Endothelial cell of umbilical vein (primary cell): ENCODE data around the gene FBN2. TPM values are rescaled to one million over a fixed set of nuclear protein-coding genes. Genes with fewer than 3 reads are reported as not detected.

Source experiments
- BruUV-seq: library from RNA; stranded (reverse); fragments of 400-500 nt; replicated peaks from 2 replicates; lab custom pipeline; 2021; lab: Mats Ljungman, UMichigan
- CTCF ChIA-PET: fragments of 300-600, 350-600 bp; sonication (Branson Sonifier 250); formaldehyde crosslinking; loops from one replicate; lab custom pipeline; 2021; ENCODE audit warnings: antibody characterized with exemption, inconsistent platforms; lab: Charles Lee
- POLR2A ChIA-PET: fragments of 300-600, 350-600 bp; sonication (Branson Sonifier 250); formaldehyde crosslinking; loops from one replicate; lab custom pipeline; 2021; ENCODE audit warnings: antibody characterized with exemption, inconsistent platforms; lab: Charles Lee
- DNase-seq: peaks from one replicate; pipeline ENCODE4 v3.0.0-alpha.2; 2011; ENCODE audit warnings: low read depth, low spot score
- FAIRE-seq: peaks from 2 replicates; lab custom pipeline; 2011; peaks lifted over from hg19 to GRCh38; lab: Jason Lieb, UNC
- H2AFZ ChIP-seq: 2 replicates; pipeline ENCODE4 v1.6.0; 2012; ENCODE audit warnings: low read depth, low read length, control low read depth, inconsistent platforms
- H3K27ac ChIP-seq: 2 replicates; pipeline ENCODE4 v1.5.1; 2011; ENCODE audit warnings: low read depth, mild to moderate bottlenecking, control low read depth, low read length, moderate library complexity; ENCODE audit not compliant: insufficient read depth
- H3K27me3 ChIP-seq, 2 experiments: 2 replicates each; pipeline versions ENCODE4 v1.6.0 to v1.6.1; 2011; ENCODE audit warnings: low read length in 2 of 2, mixed read lengths in 1 of 2; ENCODE audit not compliant: control insufficient read depth in 2 of 2, insufficient read depth in 2 of 2
- H3K36me3 ChIP-seq, 2 experiments: 2 replicates in 1 of 2; 3 replicates in 1 of 2; pipeline ENCODE4 v1.5.1; 2011; ENCODE audit warnings: low read length in 2 of 2, mild to moderate bottlenecking in 1 of 2, moderate library complexity in 1 of 2; ENCODE audit not compliant: control insufficient read depth in 2 of 2, insufficient read depth in 2 of 2; ENCODE audit errors: extremely low read depth in 1 of 2
- H3K4me1 ChIP-seq: 3 replicates; pipeline ENCODE4 v1.5.1; 2011; ENCODE audit warnings: mild to moderate bottlenecking, low read length; ENCODE audit not compliant: control insufficient read depth, insufficient read depth; ENCODE audit errors: extremely low read depth
- H3K4me2 ChIP-seq: 2 replicates; pipeline ENCODE4 v1.6.1; 2011; ENCODE audit warnings: low read length, control low read depth, mixed read lengths; ENCODE audit not compliant: insufficient read depth
- H3K4me3 ChIP-seq, 3 experiments: fragments of 200-600 bp in 1 of 3; sonication (generic), shearing (Covaris generic) in 1 of 3; replicated peaks in 1 of 3; 2 replicates each; pipeline ENCODE4 v1.5.1; 2011 to 2016; ENCODE audit warnings: control low read depth in 3 of 3, low read length in 3 of 3, mild to moderate bottlenecking in 2 of 3, inconsistent platforms in 1 of 3, low read depth in 1 of 3, moderate library complexity in 1 of 3; ENCODE audit not compliant: insufficient read depth in 1 of 3
- H3K79me2 ChIP-seq: 2 replicates; pipeline ENCODE4 v1.6.0; 2012; ENCODE audit warnings: low read length, inconsistent platforms; ENCODE audit not compliant: control insufficient read depth, insufficient read depth
- H3K9ac ChIP-seq: replicated peaks from 2 replicates; pipeline ENCODE3; 2011; ENCODE audit warnings: low read length, control low read depth; ENCODE audit not compliant: insufficient read depth; ENCODE audit errors: extremely low read depth
- H3K9me1 ChIP-seq: replicated peaks from 3 replicates; pipeline ENCODE4 v1.6.0; 2011; ENCODE audit warnings: mild to moderate bottlenecking, low read length; ENCODE audit not compliant: control insufficient read depth, insufficient read depth; ENCODE audit errors: extremely low read depth
- H3K9me3 ChIP-seq: replicated peaks from 2 replicates; pipeline ENCODE4 v1.5.1; 2012; ENCODE audit warnings: low read length, inconsistent platforms; ENCODE audit not compliant: control insufficient read depth, insufficient read depth
- H4K20me1 ChIP-seq: replicated peaks from 2 replicates; pipeline ENCODE3; 2011; ENCODE audit warnings: mild to moderate bottlenecking, low read length; ENCODE audit not compliant: control insufficient read depth, insufficient read depth; ENCODE audit errors: extremely low read depth
- JUN ChIP-seq: IDR thresholded peaks from 2 replicates; pipeline ENCODE4 v1.6.1; 2011; ENCODE audit warnings: borderline replicate concordance, low read depth; ENCODE audit not compliant: insufficient read length, insufficient read depth
- POLR2A ChIP-seq: IDR thresholded peaks from 2 replicates; pipeline ENCODE4 v1.6.1; 2012; ENCODE audit warnings: low read depth, mild to moderate bottlenecking, control low read depth, low read length
- POLR2AphosphoS5 ChIP-seq: IDR thresholded peaks from 2 replicates; pipeline ENCODE4 v1.6.1; 2012; ENCODE audit warnings: low read depth, mild to moderate bottlenecking, control low read depth, low read length, moderate library complexity; ENCODE audit not compliant: insufficient read depth
- dilution Hi-C: fragments of 300-500 bp; cut with MboI; formaldehyde crosslinking; loops from one replicate; pipeline ENCODE4 v1.15.0; 2019; ENCODE audit warnings: low sequenced_read_pairs; ENCODE audit not compliant: extremely low pct_ligation_motif_present
- intact Hi-C: fragments of 100-400 bp; cut with micrococcal nuclease; formaldehyde crosslinking; loops from one replicate; pipeline ENCODE4 v1.10.0; 2022
- polyA plus RNA-seq, 4 experiments: library from polyadenylated mRNA; depleted of rRNA in 3 of 4; stranded (reverse) in 3 of 4; unstranded in 1 of 4; fragments of >200 nt; gene quantifications; 2 replicates each; pipeline versions ENCODE4 v1.2.1 to v1.2.3, GENCODE V29; 2011 to 2012; ENCODE audit warnings: missing spikeins in 1 of 4
- total RNA-seq: library from RNA; stranded (reverse); gene quantifications from 2 replicates; pipeline ENCODE4 v1.2.3, GENCODE V29; 2021
- TF ChIP-seq, protein P1 (sequence below), 2 donors: IDR thresholded peaks; 1 replicate in 1 of 2; 2 replicates in 1 of 2; pipeline ENCODE4 v1.5.1; 2011; ENCODE audit warnings: low read length in 2 of 2, mild to moderate bottlenecking in 2 of 2, moderate library complexity in 2 of 2, control low read depth in 1 of 2, inconsistent platforms in 1 of 2, low read depth in 1 of 2; ENCODE audit not compliant: insufficient read depth in 1 of 2; ENCODE audit errors: extremely low read depth in 1 of 2
- TF ChIP-seq, protein P2 (sequence below): IDR thresholded peaks from 2 replicates; pipeline ENCODE4 v1.6.1; 2011; ENCODE audit not compliant: insufficient read depth, insufficient read length

Gene FBN2
- total and polyA plus RNA-seq, 2 donors (not counting 3 experiments of a cell fraction or from before 2014, with no cell fraction given), result 21.8 to 57.4 TPM

DNA sequence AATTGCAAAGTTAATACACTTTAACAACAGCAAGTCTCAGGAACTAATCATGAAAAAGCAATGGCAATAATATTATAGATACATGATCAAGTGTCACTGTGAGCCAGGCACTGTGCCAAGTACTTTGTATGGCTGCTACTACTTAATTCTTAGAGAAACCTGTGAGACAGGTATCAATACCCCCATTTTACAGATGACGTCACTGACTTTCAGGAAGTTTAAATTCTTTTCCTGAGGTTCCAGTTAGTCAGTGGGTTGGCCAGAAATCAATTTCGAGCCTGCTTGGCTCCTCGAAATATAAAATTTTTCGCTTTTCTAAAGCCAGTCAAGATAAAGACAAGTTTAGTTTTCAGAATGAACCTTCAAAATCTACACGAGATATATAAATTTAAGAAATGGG lies 324.2 kb downstream of the FBN2 start:
- ChIA-PET POLR2A (no interaction called here), CTCF (interaction anchor here (1.1 to 1.4 kb wide), 5 partner anchors 285 to 650 kb away, joined by 4 to 15 read pairs (median 8); no protein-coding TSS in a partner anchor)
- no peaks in the 10 kb centered on the region for H3K27me3 ChIP-seq
- FAIRE-seq (no peak), DNase-seq (no peak)
- H3K4me3 ChIP-seq, result no peak overlapping the region
- dilution Hi-C loops, result no loop called here
- no peak overlapping the region for H3K9ac ChIP-seq
- H3K4me2 ChIP-seq, result no peak overlapping the region
- H2AFZ ChIP-seq, result no peak overlapping the region
- H3K9me3 ChIP-seq, result no peaks in the 10 kb centered on the region
- no peaks in the 10 kb centered on the region for H3K4me1 ChIP-seq
- TF ChIP-seq POLR2AphosphoS5, result no peak
- TF ChIP-seq, protein P1, sequence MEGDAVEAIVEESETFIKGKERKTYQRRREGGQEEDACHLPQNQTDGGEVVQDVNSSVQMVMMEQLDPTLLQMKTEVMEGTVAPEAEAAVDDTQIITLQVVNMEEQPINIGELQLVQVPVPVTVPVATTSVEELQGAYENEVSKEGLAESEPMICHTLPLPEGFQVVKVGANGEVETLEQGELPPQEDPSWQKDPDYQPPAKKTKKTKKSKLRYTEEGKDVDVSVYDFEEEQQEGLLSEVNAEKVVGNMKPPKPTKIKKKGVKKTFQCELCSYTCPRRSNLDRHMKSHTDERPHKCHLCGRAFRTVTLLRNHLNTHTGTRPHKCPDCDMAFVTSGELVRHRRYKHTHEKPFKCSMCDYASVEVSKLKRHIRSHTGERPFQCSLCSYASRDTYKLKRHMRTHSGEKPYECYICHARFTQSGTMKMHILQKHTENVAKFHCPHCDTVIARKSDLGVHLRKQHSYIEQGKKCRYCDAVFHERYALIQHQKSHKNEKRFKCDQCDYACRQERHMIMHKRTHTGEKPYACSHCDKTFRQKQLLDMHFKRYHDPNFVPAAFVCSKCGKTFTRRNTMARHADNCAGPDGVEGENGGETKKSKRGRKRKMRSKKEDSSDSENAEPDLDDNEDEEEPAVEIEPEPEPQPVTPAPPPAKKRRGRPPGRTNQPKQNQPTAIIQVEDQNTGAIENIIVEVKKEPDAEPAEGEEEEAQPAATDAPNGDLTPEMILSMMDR (IDR thresholded peaks at IDR 0.05; ENCODE audit: extremely low read depth in 1 of 2, insufficient read depth in 1 of 2, low read depth in 1 of 2, low read length in 2 of 2), result no peak
- TF ChIP-seq JUN, result no peak
- TF ChIP-seq POLR2A, result no peak
- TF ChIP-seq, protein P2, sequence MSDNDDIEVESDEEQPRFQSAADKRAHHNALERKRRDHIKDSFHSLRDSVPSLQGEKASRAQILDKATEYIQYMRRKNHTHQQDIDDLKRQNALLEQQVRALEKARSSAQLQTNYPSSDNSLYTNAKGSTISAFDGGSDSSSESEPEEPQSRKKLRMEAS, result no peak
- no peaks in the 10 kb centered on the region for H3K79me2 ChIP-seq
- no peak overlapping the region for H3K27ac ChIP-seq
- intact Hi-C loops, result loop anchor here (1.0 kb wide), 5 partner anchors 285 to 1554 kb away; no protein-coding TSS in a partner anchor
- H3K36me3 ChIP-seq, result no peaks in the 10 kb centered on the region
- H3K9me1 ChIP-seq, result no peaks in the 10 kb centered on the region
- no peaks in the 10 kb centered on the region for H4K20me1 ChIP-seq
- BruUV-seq, result no TSS peak
